ENCODE measurements around the gene CEP131.

CEP131 gene

GRCh38 chr17:81258292-81258691 lies 35.5 kb upstream of the CEP131 start:
- no peak for DNase-seq (ENCODE audit: low read depth)
- no peak overlapping the region for H3K4me3 ChIP-seq (ENCODE audit: low read length)
- no peak for TF ChIP-seq CTCF (conservative IDR thresholded peaks at IDR 0.05; ENCODE audit: low read length)

- DNase-seq (ENCODE audit: low read depth) = no peak
- TF ChIP-seq CTCF (conservative IDR thresholded peaks at IDR 0.05; ENCODE audit: low read length) = no peak
- H3K4me3 ChIP-seq (ENCODE audit: low read length) = no peak overlapping the region
Observed at GRCh38 chr17:81257533-81257932, 34.8 kb upstream of the CEP131 start.

GRCh38 chr17:81256616-81257015 lies 33.9 kb upstream of the CEP131 start:
- TF ChIP-seq CTCF (conservative IDR thresholded peaks at IDR 0.05; ENCODE audit: low read length) = no peak
- H3K4me3 ChIP-seq (ENCODE audit: low read length) = no peak overlapping the region
- DNase-seq (ENCODE audit: low read depth) = peak; percentile 19

- peak; percentile 74 for DNase-seq (ENCODE audit: low read depth)
- peak overlapping the region; percentile 24 for H3K4me3 ChIP-seq (ENCODE audit: low read length)
- TF ChIP-seq CTCF (conservative IDR thresholded peaks at IDR 0.05; ENCODE audit: low read length) = peak; percentile 69
Observed at GRCh38 chr17:81254955-81255717, 32.4 kb upstream of the CEP131 start.

- TF ChIP-seq CTCF (conservative IDR thresholded peaks at IDR 0.05; ENCODE audit: low read length) = peak; percentile 73
- H3K4me3 ChIP-seq (ENCODE audit: low read length) = no peak overlapping the region
- DNase-seq (ENCODE audit: low read depth) = peak; percentile 23
Observed at GRCh38 chr17:81253358-81254131, 30.8 kb upstream of the CEP131 start.

- TF ChIP-seq CTCF (conservative IDR thresholded peaks at IDR 0.05; ENCODE audit: low read length) = no peak
Observed at GRCh38 chr17:81252987-81253329, 30.2 kb upstream of the CEP131 start.

More at GRCh38 chr17:81252987-81253329, 30.2 kb upstream of the CEP131 start:
- H3K4me3 ChIP-seq (ENCODE audit: low read length) = no peak overlapping the region
- no peak for DNase-seq (ENCODE audit: low read depth)

Data from AG10803 (cell line).